ENCODE data around the gene PARD6G. TPM values are rescaled to one million over a fixed set of nuclear protein-coding genes. Genes with fewer than 3 reads are reported as not detected.
"Not testable (repeated sequence)": the region's sequence is repeated elsewhere in the genome, so short reads cannot be mapped to it uniquely, and the experiment has no call there.

Gene PARD6G, protein sequence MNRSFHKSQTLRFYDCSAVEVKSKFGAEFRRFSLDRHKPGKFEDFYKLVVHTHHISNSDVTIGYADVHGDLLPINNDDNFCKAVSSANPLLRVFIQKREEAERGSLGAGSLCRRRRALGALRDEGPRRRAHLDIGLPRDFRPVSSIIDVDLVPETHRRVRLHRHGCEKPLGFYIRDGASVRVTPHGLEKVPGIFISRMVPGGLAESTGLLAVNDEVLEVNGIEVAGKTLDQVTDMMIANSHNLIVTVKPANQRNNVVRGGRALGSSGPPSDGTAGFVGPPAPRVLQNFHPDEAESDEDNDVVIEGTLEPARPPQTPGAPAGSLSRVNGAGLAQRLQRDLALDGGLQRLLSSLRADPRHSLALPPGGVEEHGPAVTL
- total RNA-seq (2021) (0.15 and 0.23 TPM in 2 replicates), Bru-seq, nascent RNA (percentile 13 among the genes with signal in this experiment), BruChase-seq, experiment 1, labeled RNA remaining after a 2-hour chase (percentile 8 among the genes with signal in this experiment), BruChase-seq, experiment 2, labeled RNA remaining after a 6-hour chase (percentile 9 among the genes with signal in this experiment)
- long read RNA-seq = 0 reads

DNA sequence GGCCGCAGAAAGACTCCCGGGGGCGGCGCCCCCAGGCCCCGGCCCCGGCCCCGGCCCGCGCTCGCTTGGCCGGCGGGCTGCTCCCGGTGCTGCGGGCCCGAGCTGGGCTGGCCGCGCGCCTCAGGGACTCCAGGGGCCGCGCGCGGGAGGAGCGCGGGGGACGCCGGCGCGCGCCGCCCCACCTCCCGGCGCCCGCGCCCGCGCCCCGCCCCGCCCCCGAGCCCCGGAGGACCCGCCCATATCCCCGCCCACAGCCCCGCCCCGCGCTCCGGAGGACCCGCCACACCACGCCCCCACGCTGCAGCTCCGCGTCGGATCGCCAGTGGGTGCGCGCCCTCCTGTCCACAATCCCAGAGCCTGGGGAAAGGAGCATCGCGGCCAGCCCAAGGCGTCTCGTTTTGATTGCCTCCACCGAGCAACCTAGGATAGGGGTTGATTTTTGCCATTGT lies at the start of gene PARD6G:
PARD6G (minus strand) TSS at position 122 of the 449 bp plus-strand sequence. CDS start 166 bp downstream, outside the sequence.
- no peaks in the 10 kb centered on the region for H3K27me3 ChIP-seq (ENCODE audit: insufficient read depth, low read depth)
- H4K20me1 ChIP-seq (ENCODE audit: insufficient read depth) = no peaks in the 10 kb centered on the region; the same call in 1 of the 2 replicates
- intact Hi-C loops (cut with micrococcal nuclease; ENCODE audit: unreplicated experiment) = no loop called here
- H3K27ac ChIP-seq = no peak within 1 kb of the TSS
- peak in 1 of 2 experiments; percentile 11 for DNase-seq
- ChIA-PET POLR2A (ENCODE audit: unreplicated experiment) (interaction anchor here (0.6 kb wide), 1 partner anchor 179 kb away, joined by 4 read pairs; no protein-coding TSS in a partner anchor), CTCF (no interaction called here)
- no peaks in the 10 kb centered on the region for H3K9me2 ChIP-seq (ENCODE audit: insufficient read depth)
- H3F3A ChIP-seq (ENCODE audit: insufficient read depth, low read depth) = no peaks in the 10 kb centered on the region
- no peaks in the 10 kb centered on the region for H3K4me1 ChIP-seq (replicated peaks; ENCODE audit: insufficient read depth)
- H3K4me2 ChIP-seq = peak within 1 kb of the TSS; percentile 54
- BruUV-seq (replicated peaks) = no TSS peak
- peak within 1 kb of the TSS; percentile 40; the same call in 1 of the 2 replicates for H3K4me3 ChIP-seq
- H3K9me3 ChIP-seq (ENCODE audit: insufficient read depth, low read depth) = no peaks in the 10 kb centered on the region
- no peak within 1 kb of the TSS for H2AFZ ChIP-seq
- no peaks in the 10 kb centered on the region for H3K79me2 ChIP-seq (ENCODE audit: low read depth)
- no peaks in the 10 kb centered on the region for H3K36me3 ChIP-seq (ENCODE audit: low read depth)
- TF ChIP-seq, protein P1, sequence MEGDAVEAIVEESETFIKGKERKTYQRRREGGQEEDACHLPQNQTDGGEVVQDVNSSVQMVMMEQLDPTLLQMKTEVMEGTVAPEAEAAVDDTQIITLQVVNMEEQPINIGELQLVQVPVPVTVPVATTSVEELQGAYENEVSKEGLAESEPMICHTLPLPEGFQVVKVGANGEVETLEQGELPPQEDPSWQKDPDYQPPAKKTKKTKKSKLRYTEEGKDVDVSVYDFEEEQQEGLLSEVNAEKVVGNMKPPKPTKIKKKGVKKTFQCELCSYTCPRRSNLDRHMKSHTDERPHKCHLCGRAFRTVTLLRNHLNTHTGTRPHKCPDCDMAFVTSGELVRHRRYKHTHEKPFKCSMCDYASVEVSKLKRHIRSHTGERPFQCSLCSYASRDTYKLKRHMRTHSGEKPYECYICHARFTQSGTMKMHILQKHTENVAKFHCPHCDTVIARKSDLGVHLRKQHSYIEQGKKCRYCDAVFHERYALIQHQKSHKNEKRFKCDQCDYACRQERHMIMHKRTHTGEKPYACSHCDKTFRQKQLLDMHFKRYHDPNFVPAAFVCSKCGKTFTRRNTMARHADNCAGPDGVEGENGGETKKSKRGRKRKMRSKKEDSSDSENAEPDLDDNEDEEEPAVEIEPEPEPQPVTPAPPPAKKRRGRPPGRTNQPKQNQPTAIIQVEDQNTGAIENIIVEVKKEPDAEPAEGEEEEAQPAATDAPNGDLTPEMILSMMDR (conservative IDR thresholded peaks at IDR 0.05) = no peak
- no peak for TF ChIP-seq EZH2 (IDR thresholded peaks at IDR 0.05; ENCODE audit: low read depth)

DNA sequence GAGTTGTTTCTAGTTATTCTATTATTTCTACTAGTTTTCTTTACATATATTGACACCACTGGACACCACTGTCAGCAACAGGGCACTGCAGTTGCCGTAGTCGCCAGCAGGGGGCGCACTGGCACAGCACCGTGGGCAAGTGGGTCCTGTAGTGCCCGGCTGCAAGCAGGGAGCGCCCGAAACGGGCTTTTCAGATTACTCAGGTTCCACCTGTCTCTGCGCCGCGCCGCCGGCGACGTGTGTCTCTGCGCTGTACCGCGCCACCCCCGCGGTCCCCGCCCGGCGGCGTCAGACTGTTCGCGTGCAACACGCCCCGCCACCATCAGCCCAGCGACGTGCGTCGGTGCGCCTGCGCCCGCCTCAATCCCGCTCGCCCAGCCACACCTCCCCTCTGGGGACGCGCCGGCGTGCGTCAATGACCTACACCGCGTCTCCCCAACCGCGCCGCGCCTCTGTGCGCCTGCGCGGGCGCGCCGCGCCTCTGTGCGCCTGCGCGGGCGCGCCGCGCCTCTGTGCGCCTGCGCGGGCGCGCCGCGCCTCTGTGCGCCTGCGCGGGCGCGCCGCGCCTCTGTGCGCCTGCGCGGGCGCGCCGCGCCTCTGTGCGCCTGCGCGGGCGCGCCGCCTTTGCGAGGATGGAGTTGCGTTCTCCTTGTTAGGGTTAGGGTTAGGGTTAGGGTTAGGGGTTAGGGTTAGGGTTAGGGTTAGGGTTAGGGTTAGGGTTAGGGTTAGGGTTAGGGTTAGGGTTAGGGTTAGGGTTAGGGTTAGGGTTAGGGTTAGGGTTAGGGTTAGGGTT lies 15.1 kb upstream of the PARD6G start:
- H3K4me2 ChIP-seq; H3K79me2 ChIP-seq (ENCODE audit: low read depth); BruUV-seq (replicated peaks); H4K20me1 ChIP-seq (ENCODE audit: insufficient read depth); H3K9me3 ChIP-seq (ENCODE audit: insufficient read depth, low read depth); H3K4me1 ChIP-seq (replicated peaks; ENCODE audit: insufficient read depth); H3F3A ChIP-seq (ENCODE audit: insufficient read depth, low read depth); DNase-seq; H3K9me2 ChIP-seq (ENCODE audit: insufficient read depth); H2AFZ ChIP-seq; H3K4me3 ChIP-seq; H3K36me3 ChIP-seq (ENCODE audit: low read depth); intact Hi-C loops (cut with micrococcal nuclease; ENCODE audit: unreplicated experiment); H3K27ac ChIP-seq; H3K27me3 ChIP-seq (ENCODE audit: insufficient read depth, low read depth); POLR2A ChIA-PET (ENCODE audit: unreplicated experiment); CTCF ChIA-PET: not testable (repeated sequence)
- TF ChIP-seq, protein P1 (conservative IDR thresholded peaks at IDR 0.05) = peak; percentile 70

DNA sequence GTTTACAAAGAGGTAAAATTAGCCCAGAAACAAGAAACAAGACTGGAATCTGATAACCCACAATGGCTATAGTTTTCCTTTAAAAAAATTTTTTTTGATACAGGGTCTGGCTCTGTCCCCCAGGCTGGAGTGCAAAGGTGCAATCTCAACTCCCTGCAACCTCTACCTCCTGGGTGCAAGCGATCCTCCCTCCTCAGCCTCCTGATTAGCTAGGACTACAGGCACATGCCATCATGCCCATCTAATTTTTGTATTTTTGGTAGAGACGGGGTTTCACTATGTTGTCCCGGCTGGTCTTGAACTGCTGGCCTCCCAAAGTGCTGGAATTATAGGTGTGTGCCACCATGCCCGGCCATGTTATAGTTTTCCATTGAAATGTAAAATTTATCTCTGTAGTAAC lies 12.3 kb upstream of the PARD6G start:
- POLR2A ChIA-PET (ENCODE audit: unreplicated experiment) = no interaction called here
- H3K4me2 ChIP-seq = no peak overlapping the region

More for the DNA sequence above, 12.3 kb upstream of the PARD6G start:
- Histone ChIP-seq H3K4me1 (replicated peaks; ENCODE audit: insufficient read depth) (no peaks in the 10 kb centered on the region), H3K36me3 (ENCODE audit: low read depth) (no peaks in the 10 kb centered on the region), H3K9me3 (ENCODE audit: insufficient read depth, low read depth) (no peaks in the 10 kb centered on the region), H3F3A (ENCODE audit: insufficient read depth, low read depth) (no peaks in the 10 kb centered on the region), H3K27ac (no peak overlapping the region), H3K79me2 (ENCODE audit: low read depth) (no peaks in the 10 kb centered on the region), H4K20me1 (ENCODE audit: insufficient read depth) (no peaks in the 10 kb centered on the region), H3K9me2 (ENCODE audit: insufficient read depth) (no peaks in the 10 kb centered on the region), H2AFZ (no peak overlapping the region), H3K27me3 (ENCODE audit: insufficient read depth, low read depth) (no peaks in the 10 kb centered on the region), H3K4me3 (no peak overlapping the region)
- intact Hi-C loops (cut with micrococcal nuclease; ENCODE audit: unreplicated experiment) = no loop called here
- TF ChIP-seq EZH2 (IDR thresholded peaks at IDR 0.05; ENCODE audit: low read depth) = no peak
- TF ChIP-seq, protein P1 (conservative IDR thresholded peaks at IDR 0.05) = no peak
- DNase-seq = no peak
- no TSS peak for BruUV-seq (replicated peaks)
- CTCF ChIA-PET = no interaction called here
